ENCODE results near the gene CNST.

CNST gene

DNA sequence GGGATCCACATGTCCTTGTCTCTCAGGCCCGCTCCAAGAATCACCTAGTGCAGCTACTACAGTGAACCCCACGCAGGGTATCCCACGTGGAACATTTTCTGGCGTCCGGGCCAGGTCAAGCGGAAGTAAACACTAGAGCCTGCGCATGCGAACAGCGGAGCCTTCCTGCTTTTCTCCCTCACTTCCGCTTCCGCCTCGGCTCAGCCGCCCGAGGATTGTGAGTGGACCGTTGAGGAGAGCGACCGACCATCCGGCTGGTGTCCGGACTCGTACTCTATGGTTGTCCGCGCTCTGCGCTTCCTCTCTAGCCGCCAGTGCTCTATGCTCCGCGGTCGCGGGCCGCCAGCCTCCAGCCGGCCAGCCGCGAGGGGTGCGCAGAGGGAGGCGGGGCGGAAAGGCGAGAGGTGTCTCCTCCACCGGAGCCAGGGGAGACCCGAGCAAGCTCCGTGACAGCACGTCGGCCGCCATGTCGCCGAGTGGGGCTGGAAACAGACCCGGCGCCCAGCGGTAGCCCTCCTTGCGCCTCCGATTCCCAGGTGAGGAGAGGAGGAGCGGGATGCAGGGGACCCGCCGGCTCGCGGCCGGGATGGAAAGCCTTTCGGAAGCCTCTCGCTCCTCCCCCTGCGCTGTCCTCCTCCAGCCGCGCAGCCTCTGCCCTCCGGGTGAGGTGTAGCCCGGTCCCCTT, at the start of gene CNST, which contains the start of gene TFB2M:
Gene CNST (plus strand): TSS at position 329 of the 685 bp plus-strand sequence. CDS start 25,107 bp downstream, outside the sequence.
Gene TFB2M (minus strand): TSS at position 134 of the 685 bp plus-strand sequence. CDS start 123 bp downstream, at position 11.
- peak; percentile 99 for DNase-seq

GRCh38 chr1:246517391-246517790, 48.9 kb upstream of the CNST start:
- no peak for DNase-seq

- no peak for DNase-seq
Measured at GRCh38 chr1:246518456-246519205, 47.6 kb upstream of the CNST start.

DNA sequence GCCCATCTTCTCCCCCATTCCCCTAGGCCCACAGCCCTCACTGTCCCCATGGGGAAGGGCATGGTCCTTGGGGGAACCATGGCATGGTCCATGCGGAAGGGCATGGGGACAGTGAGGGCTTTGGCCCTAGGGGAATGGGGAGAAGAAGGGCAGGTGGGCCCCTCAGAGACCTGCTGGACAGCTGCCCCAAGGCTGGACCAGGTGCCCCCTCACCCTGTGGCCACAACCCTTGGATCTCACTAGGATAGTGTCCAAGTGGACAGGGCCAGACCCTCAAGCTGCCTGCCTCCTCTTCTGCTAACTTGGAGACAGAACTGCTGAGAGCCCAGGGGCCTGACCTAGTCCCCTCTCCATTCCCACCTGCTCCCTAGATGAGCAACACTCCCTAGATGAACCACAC, 46.7 kb upstream of the CNST start:
- DNase-seq, result no peak

DNA sequence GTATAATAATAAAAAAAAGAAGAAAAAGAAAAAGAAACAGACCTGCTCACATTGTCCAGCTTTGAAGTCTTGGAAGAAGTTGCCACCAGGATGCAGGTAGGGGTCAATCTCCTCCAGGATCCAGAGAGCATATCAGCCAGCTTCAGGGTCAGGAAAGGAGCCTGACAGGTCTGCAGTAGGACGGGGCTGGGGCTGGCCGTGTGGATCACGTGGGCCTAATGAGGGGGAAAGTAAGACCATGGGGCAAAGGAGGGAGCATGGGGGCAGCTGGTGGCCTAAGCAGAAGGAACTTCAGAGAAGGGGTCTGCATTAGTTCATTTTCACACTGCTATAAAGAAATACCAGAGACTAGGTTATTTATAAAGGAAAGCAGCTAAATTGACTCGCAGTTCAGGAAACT, 39.9 kb upstream of the CNST start:
- DNase-seq, result no peak

GRCh38 chr1:246526915-246527314, 39.3 kb upstream of the CNST start:
- DNase-seq, result no peak

GRCh38 chr1:246527402-246528088, 38.7 kb upstream of the CNST start:
- no peak for DNase-seq

- DNase-seq, result no peak
Measured at GRCh38 chr1:246528933-246529731, 37.1 kb upstream of the CNST start.

GRCh38 chr1:246530482-246530881, 35.8 kb upstream of the CNST start:
- no peak for DNase-seq

GRCh38 chr1:246532519-246532918, 33.7 kb upstream of the CNST start:
- DNase-seq, result no peak

GRCh38 chr1:246533371-246533905, 32.8 kb upstream of the CNST start:
- no peak for DNase-seq

DNA sequence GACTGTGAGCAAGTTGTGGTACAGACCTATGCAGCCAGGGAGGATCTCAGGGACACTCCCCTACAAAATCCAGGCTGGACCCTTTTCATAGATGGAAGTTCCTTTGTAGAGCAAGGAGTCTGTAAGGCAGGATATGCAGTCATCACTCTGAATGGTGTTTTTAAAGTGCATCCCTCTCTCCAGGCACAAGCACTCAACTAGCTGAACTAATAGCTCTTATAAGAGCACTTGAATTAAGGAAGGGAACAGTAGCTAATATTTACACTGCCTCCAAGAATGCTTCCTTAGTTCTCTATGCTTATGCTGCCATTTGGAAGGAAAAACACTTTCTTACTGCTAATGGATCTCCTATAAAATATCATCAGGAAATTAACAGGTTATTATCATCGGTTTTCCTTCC, 32.1 kb upstream of the CNST start:
- no peak for DNase-seq

- no peak for DNase-seq
Measured at GRCh38 chr1:246537441-246537840, 28.8 kb upstream of the CNST start.

DNA sequence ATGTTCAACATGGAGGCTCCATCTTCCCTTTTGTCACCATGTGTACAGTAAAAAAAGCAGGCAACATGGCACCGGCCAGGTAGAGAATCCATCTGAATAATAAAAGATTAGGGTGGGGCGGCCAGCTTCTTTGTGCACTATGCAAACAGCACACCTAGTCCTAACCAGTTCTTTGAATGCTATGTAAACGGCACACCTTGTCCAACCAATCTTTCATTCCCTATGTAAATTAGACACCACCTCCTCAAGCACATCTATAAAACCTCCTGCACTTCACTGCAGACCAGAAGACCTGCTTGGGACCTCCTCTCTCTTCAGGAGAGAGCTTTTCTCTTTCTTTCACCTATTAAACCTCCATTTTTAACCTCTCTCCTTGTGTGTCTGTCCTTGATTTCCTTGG, 28.4 kb upstream of the CNST start:
- DNase-seq, result no peak

GRCh38 chr1:246540738-246541491, 25.3 kb upstream of the CNST start:
- DNase-seq, result no peak

- no peak for DNase-seq
Measured at GRCh38 chr1:246544001-246544400, 22.3 kb upstream of the CNST start.

- DNase-seq, result no peak
Measured at GRCh38 chr1:246549665-246550064, 16.6 kb upstream of the CNST start.

- no peak for DNase-seq
Measured at GRCh38 chr1:246550402-246550801, 15.9 kb upstream of the CNST start.

GRCh38 chr1:246552110-246552509, 14.1 kb upstream of the CNST start:
- no peak for DNase-seq

DNA sequence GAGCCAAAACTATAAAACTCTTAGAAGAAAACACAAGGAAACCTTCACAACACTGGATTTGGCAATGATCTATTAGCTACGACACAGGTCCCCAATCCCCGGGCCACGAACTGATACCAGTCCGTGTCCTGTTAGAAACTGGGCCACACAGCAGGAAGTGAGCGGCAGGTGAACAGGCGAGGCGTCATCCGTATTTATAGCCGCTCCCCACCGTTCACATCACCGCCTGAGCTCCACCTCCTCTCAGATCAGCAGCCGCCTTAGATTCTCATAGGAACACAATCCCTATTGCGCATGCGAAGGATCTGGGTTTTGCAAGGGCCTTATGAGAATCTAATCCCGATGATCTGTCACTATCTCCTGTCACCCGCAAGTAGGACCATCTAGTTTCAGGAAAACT, 12.1 kb upstream of the CNST start:
- DNase-seq, result no peak

- no peak for DNase-seq
Measured at GRCh38 chr1:246558041-246558440, 8.2 kb upstream of the CNST start.

GRCh38 chr1:246559310-246559709, 6.9 kb upstream of the CNST start:
- no peak for DNase-seq

Measured in activated CD4-positive, alpha-beta T cell treated with anti-CD3 and anti-CD28 coated beads, Interleukin-10, Interleukin-2, amounts not matched to agents 100 ng/mL and 50 ng/mL, durations not matched to agents 16 hours and 8 hours (primary cell).